HEK293 (cell line): ENCODE results near the gene NOP10.

ENCODE experiments used
- FEZF1 ChIP-seq: fragments of 450-650 bp; formaldehyde crosslinking; IDR thresholded peaks from 2 replicates; pipeline ENCODE4 v1.5.1; 2016; ENCODE audit warnings: missing biosample characterization, missing genetic modification characterization
- HIC1 ChIP-seq: fragments of 450-650 bp; formaldehyde crosslinking; IDR thresholded peaks from 2 replicates; pipeline ENCODE4 v1.5.1; 2016; ENCODE audit warnings: missing biosample characterization, missing genetic modification characterization
- KLF1 ChIP-seq: fragments of 450-650 bp; formaldehyde crosslinking; IDR thresholded peaks from 2 replicates; pipeline ENCODE4 v1.5.1; 2016; ENCODE audit warnings: missing biosample characterization, missing genetic modification characterization
- KLF16 ChIP-seq: fragments of 450-650 bp; formaldehyde crosslinking; IDR thresholded peaks from 2 replicates; pipeline ENCODE4 v1.5.1; 2017; ENCODE audit warnings: missing biosample characterization, missing genetic modification characterization
- KLF17 ChIP-seq: fragments of 450-650 bp; formaldehyde crosslinking; IDR thresholded peaks from 2 replicates; pipeline ENCODE4 v1.5.1; 2016; ENCODE audit warnings: missing biosample characterization, missing genetic modification characterization
- OVOL3 ChIP-seq: fragments of 450-650 bp; formaldehyde crosslinking; IDR thresholded peaks from 2 replicates; pipeline ENCODE4 v1.5.1; 2016; ENCODE audit warnings: missing biosample characterization, missing genetic modification characterization
- PRDM6 ChIP-seq: fragments of 450-650 bp; formaldehyde crosslinking; IDR thresholded peaks from 2 replicates; pipeline ENCODE4 v1.5.1; 2017; ENCODE audit warnings: missing biosample characterization, missing genetic modification characterization
- SETDB1 ChIP-seq: IDR thresholded peaks from one replicate; pipeline ENCODE4 v1.6.1; 2017; ENCODE audit warnings: mild to moderate bottlenecking, low read length, moderate library complexity, mixed read lengths; ENCODE audit not compliant: insufficient read length
- ZBTB20 ChIP-seq: fragments of 450-650 bp; formaldehyde crosslinking; IDR thresholded peaks from 2 replicates; pipeline ENCODE4 v1.5.1; 2016; ENCODE audit warnings: missing biosample characterization, missing genetic modification characterization
- ZBTB21 ChIP-seq: fragments of 450-650 bp; formaldehyde crosslinking; IDR thresholded peaks from 2 replicates; pipeline ENCODE4 v1.5.1; 2017; ENCODE audit warnings: missing biosample characterization, missing genetic modification characterization
- ZBTB8A ChIP-seq: fragments of 450-650 bp; formaldehyde crosslinking; IDR thresholded peaks from 2 replicates; pipeline ENCODE4 v1.5.1; 2016; ENCODE audit warnings: missing biosample characterization, missing genetic modification characterization
- ZFHX2 ChIP-seq: fragments of 450-650 bp; formaldehyde crosslinking; conservative IDR thresholded peaks from 2 replicates; pipeline ENCODE4 v1.5.1; 2016; ENCODE audit warnings: missing biosample characterization, missing genetic modification characterization
- ZIC2 ChIP-seq: fragments of 450-650 bp; formaldehyde crosslinking; IDR thresholded peaks from 2 replicates; pipeline ENCODE4 v1.5.1; 2016; ENCODE audit warnings: missing biosample characterization, missing genetic modification characterization
- ZNF10 ChIP-seq: fragments of 450-650 bp; formaldehyde crosslinking; IDR thresholded peaks from 2 replicates; pipeline ENCODE4 v1.5.1; 2017; ENCODE audit warnings: missing biosample characterization, missing genetic modification characterization
- ZNF148 ChIP-seq: fragments of 450-650 bp; formaldehyde crosslinking; IDR thresholded peaks from 2 replicates; pipeline ENCODE4 v1.5.0; 2017; ENCODE audit warnings: missing biosample characterization, missing genetic modification characterization, borderline replicate concordance
- ZNF18 ChIP-seq: fragments of 450-650 bp; formaldehyde crosslinking; IDR thresholded peaks from 2 replicates; pipeline ENCODE4 v1.5.1; 2016; ENCODE audit warnings: missing biosample characterization, missing genetic modification characterization
- ZNF211 ChIP-seq: fragments of 450-650 bp; formaldehyde crosslinking; IDR thresholded peaks from 2 replicates; pipeline ENCODE4 v1.5.1; 2016; ENCODE audit warnings: low read depth, missing biosample characterization, missing genetic modification characterization
- ZNF223 ChIP-seq: fragments of 450-650 bp; formaldehyde crosslinking; IDR thresholded peaks from 2 replicates; pipeline ENCODE4 v1.5.1; 2016; ENCODE audit warnings: missing biosample characterization, missing genetic modification characterization
- ZNF239 ChIP-seq: fragments of 450-650 bp; formaldehyde crosslinking; IDR thresholded peaks from 2 replicates; pipeline ENCODE4 v1.5.1; 2016; ENCODE audit warnings: missing biosample characterization, missing genetic modification characterization
- ZNF354C ChIP-seq: fragments of 450-650 bp; formaldehyde crosslinking; IDR thresholded peaks from 2 replicates; pipeline ENCODE4 v1.5.1; 2016; ENCODE audit warnings: missing biosample characterization, missing genetic modification characterization, low read depth, borderline replicate concordance
- ZNF366 ChIP-seq: fragments of 450-650 bp; formaldehyde crosslinking; conservative IDR thresholded peaks from 2 replicates; pipeline ENCODE4 v1.5.1; 2016; ENCODE audit warnings: missing biosample characterization, missing genetic modification characterization
- ZNF37A ChIP-seq: fragments of 450-650 bp; IDR thresholded peaks from 2 replicates; pipeline ENCODE4 v1.5.1; 2018; ENCODE audit warnings: missing biosample characterization, missing genetic modification characterization
- ZNF404 ChIP-seq: fragments of 450-650 bp; formaldehyde crosslinking; IDR thresholded peaks from 2 replicates; pipeline ENCODE4 v1.5.1; 2017; ENCODE audit warnings: missing biosample characterization, missing genetic modification characterization
- ZNF423 ChIP-seq: fragments of 450-650 bp; formaldehyde crosslinking; IDR thresholded peaks from 2 replicates; pipeline ENCODE4 v1.5.1; 2016; ENCODE audit warnings: missing biosample characterization, missing genetic modification characterization
- ZNF473 ChIP-seq: fragments of 450-650 bp; formaldehyde crosslinking; IDR thresholded peaks from 2 replicates; pipeline ENCODE4 v1.5.1; 2017; ENCODE audit warnings: missing biosample characterization, missing genetic modification characterization
- ZNF561 ChIP-seq: fragments of 450-650 bp; IDR thresholded peaks from 2 replicates; pipeline ENCODE4 v1.5.1; 2018; ENCODE audit warnings: missing biosample characterization, missing genetic modification characterization, borderline replicate concordance
- ZNF610 ChIP-seq: fragments of 450-650 bp; formaldehyde crosslinking; IDR thresholded peaks from 2 replicates; pipeline ENCODE4 v1.5.1; 2016; ENCODE audit warnings: missing biosample characterization, missing genetic modification characterization, borderline replicate concordance
- ZNF654 ChIP-seq: fragments of 450-650 bp; formaldehyde crosslinking; IDR thresholded peaks from 2 replicates; pipeline ENCODE4 v1.5.1; 2016; ENCODE audit warnings: low read depth, missing biosample characterization, missing genetic modification characterization
- ZNF776 ChIP-seq: fragments of 450-650 bp; formaldehyde crosslinking; IDR thresholded peaks from 2 replicates; pipeline ENCODE4 v1.5.0; 2017; ENCODE audit warnings: missing biosample characterization, missing genetic modification characterization, borderline replicate concordance
- ZNF792 ChIP-seq: fragments of 450-650 bp; formaldehyde crosslinking; IDR thresholded peaks from 2 replicates; pipeline ENCODE4 v1.5.1; 2016; ENCODE audit warnings: missing biosample characterization, missing genetic modification characterization
- ZSCAN4 ChIP-seq: fragments of 450-650 bp; formaldehyde crosslinking; IDR thresholded peaks from 2 replicates; pipeline ENCODE4 v1.5.1; 2017; ENCODE audit warnings: missing biosample characterization, missing genetic modification characterization

Gene NOP10

GRCh38 chr15:34366271-34367065 lies 23.5 kb upstream of the NOP10 start (continued):
- TF ChIP-seq ZNF404 (no peak), ZNF776 (tag by site-specific recombination) (no peak), ZNF366 (tag by site-specific recombination) (no peak), ZIC2 (tag by site-specific recombination) (peak; percentile 19; the same call in 1 of the 2 replicates), ZNF148 (tag by site-specific recombination) (no peak), ZNF473 (tag by site-specific recombination) (no peak), KLF1 (peak; percentile 46; the same call in 1 of the 2 replicates), ZNF10 (tag by site-specific recombination) (peak; percentile 61; the same call in 1 of the 2 replicates), ZNF211 (tag by site-specific recombination) (no peak), PRDM6 (no peak), ZFHX2 (peak; percentile 87), KLF16 (tag by site-specific recombination) (peak; percentile 46; the same call in 1 of the 2 replicates), FEZF1 (no peak), ZNF18 (tag by site-specific recombination) (no peak), ZNF239 (tag by site-specific recombination) (no peak), ZBTB20 (tag by site-specific recombination) (peak; percentile 37; the same call in 1 of the 2 replicates), SETDB1 (no peak), ZNF223 (tag by site-specific recombination) (no peak), ZNF423 (no peak), ZNF561 (tag by site-specific recombination) (no peak), ZBTB21 (tag by site-specific recombination) (no peak), ZNF610 (tag by site-specific recombination) (no peak), ZSCAN4 (tag by site-specific recombination) (no peak), ZNF654 (tag by site-specific recombination) (no peak), ZNF354C (tag by site-specific recombination) (no peak), ZBTB8A (peak; percentile 26), OVOL3 (tag by site-specific recombination) (no peak), ZNF792 (tag by site-specific recombination) (no peak), ZNF37A (tag by site-specific recombination) (no peak), HIC1 (tag by site-specific recombination) (no peak), KLF17 (tag by site-specific recombination) (peak; percentile 40; the same call in 1 of the 2 replicates)
